IPS DF 19.7 (cell line): ENCODE data around the gene DNAJC5G.
A peak's percentile ranks its signal among the peaks of the same experiment; 100 is the strongest.
"Not testable (repeated sequence)": the region's sequence is repeated elsewhere in the genome, so short reads cannot be mapped to it uniquely, and the experiment has no call there.

Experiments used
- DNase-seq: peaks from one replicate; pipeline ENCODE4 v3.0.0-alpha.2; 2013; ENCODE audit warnings: low read depth, low spot score

DNAJC5G gene

DNA sequence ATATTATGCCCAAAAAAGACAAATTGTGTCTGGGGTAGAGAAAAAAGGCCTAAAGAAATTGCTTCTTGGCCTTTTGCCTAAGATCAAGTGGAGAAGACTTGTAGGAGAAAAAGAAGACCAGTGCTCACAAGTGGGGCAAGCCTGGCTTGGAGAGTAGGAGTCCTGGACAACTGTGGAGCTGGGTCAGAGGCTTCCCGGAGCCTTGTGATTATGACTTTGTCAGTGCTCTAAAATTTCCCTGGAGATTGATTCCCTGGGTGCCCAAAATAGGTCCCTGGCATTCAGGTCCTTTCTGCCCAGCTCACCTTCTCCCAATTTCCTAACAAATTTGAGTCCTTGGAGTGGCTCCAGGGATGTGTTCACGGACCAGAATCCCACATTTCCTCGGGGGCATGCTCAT, 6.2 kb downstream of the DNAJC5G start:
- no peak for DNase-seq

DNA sequence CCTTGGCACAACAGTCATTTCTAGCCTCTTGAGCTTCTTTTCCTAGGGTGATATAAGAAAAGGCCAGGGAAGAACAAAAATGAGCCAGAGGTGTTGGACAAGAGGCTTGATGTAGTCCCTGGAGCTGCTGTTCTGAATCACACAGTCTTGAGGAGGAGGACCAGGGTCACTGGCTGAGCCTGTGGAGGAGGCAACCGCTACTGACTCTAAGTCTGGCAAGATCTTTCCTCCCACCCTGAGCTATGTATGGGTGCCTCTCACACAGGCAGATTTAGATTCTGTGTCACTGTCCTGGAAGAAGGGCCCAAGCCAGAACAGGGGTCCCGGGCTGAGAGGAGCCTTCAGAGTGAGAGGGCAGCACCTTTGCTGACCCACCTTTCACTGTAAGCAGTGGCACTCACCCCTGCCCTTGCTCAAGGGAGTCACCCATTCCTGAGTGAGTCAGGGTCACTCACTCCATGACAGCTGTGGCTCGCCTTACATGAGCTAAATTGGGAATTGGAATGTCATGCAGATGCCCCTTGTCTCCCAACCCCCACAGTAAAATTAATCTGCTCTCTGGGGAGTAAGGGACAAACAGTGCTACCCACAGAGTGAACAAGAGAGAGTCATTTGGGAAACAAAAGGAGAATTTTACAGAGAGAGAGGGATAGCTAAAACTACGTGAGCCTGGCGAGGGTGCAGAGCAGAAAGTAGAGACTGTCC, 6.8 kb downstream of the DNAJC5G start, which contains the start of gene TRIM54:
Gene TRIM54, plus strand, starts transcription at position 575 of the 705 bp plus-strand sequence. CDS start 303 bp downstream, outside the sequence.
- no peak for DNase-seq

DNA sequence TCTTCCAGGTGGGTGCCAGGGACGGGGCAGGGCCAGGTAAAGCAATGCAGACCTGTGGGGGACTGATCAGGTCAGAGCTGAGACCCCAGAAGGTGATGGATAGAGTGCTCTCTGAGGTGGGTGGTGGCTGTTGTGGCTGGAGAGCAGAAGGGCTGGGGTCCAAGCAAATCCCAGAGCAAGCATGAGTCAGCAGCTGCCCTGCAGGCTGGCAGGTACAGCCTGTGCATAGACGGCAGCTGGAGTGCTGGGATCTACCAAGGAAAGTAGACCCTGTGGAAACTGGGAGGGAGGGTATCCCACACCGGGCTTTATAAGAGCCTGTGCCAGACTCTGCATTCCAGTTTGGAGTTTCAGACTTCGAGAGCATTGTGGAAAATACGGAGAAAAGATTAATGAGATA, 7.7 kb downstream of the DNAJC5G start:
- no peak for DNase-seq

DNA sequence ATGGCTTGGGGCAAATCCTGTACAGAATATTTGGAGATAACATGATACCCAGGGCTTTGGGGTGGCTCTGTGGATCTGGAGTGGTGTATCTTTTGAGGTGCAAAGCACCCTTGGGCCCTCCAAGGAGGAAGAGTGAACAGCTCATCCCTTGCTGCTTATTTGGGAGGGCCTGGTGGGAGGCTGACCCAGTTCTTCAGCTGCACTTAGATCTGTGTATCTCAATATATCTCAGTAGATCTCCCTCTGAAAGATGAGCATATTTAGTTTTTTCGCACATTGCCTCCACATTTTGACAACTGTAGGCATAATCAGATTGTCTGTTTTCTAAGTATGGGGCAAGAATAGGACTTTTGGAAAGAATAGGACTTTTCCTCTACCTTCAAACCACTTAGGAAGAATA, 9.8 kb downstream of the DNAJC5G start:
- DNase-seq: no peak

DNA sequence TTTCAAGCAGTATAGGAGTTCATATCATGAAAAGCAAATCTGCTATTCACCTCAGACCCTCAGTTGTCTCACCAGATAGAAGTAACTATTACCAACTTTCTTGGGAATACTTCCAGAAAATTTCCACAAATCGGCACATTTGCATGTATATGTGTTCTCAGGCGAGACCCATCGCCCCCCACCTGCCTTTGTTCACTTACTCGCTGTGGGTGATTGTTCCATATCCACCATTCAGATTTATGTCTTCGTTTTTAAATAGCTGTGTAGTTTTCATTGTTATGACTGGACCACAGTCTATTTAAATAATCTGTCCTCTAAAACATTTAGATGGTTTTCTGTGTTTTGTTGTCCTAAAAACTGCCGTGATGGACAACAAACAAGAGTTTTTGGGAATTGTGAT, 10.2 kb downstream of the DNAJC5G start:
- DNase-seq: no peak

DNA sequence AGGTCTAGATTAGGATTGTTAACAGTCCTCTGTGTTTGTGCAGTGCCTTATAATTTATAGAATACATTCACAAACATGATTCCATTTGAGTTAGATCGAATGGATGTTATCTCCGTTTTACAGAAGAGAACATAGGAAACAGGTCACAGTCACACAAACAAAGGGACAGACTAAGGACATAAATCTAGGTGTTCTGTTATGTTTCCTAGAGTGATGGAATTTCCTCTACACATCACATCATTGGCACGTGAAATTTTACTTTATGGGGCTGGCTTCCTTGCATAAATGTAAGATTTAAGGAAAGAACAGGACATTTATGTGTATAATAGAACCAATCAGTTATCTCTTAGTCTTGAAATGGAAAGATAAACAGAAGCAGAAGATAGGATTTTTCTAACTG, 13.4 kb downstream of the DNAJC5G start:
- DNase-seq: no peak

DNA sequence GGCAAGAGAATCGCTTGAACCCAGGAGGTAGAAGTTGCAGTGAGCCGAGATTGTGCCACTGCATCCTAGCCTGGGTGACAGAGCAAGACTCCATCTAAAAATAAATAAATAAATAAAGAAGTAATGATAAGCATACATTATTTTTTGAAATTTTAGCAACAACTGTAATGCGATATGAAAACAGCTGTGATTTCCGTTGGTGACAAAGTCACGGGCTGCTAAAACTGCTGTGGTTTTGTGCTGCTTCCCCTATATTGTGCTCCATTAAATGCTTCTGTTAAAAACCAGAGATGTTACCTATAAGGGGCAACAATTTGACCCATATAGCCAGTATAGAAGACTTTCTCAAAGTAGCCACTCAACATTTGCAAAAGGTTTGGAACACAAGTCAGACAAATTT, 15.3 kb downstream of the DNAJC5G start:
- no peak for DNase-seq

DNA sequence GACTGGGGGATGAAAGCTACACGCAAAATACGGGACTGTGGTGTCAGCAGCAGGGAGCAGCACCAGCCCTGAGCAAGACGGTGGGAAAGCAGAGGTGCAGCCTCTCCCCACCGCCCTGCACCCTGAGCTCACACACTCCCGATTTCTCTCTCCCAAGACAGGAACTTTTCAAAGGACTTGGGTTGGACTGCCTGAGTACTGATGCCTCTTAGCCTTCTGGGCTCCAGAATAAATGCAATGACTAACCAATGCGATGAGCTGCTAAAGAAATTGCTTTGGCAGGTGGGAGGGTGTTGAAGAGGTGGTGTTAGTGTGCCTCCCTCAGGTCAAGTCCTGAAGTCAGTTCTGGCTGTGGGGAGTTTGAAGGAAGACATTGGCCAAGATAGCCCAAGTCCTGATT, 16.6 kb downstream of the DNAJC5G start:
- DNase-seq: peak; percentile 57

DNA sequence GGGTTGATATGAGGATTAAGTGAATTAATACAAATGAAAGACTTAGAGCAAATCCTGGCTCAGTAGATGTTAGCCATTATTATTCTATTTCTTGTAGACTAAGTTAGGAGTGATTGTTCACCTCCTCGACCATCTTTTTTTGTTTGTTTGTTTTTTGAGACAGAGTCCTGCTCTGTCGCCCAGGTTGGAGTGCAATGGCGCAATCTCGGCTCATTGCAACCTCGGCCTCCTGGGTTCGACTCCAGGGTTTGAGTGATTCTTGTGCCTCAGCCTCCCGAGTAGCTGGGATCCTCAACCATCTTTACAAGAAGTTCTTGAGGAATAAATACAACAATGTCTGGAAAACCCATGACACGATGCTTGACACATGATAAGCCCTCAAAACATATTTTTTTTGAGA, 19.7 kb downstream of the DNAJC5G start:
- no peak for DNase-seq

DNA sequence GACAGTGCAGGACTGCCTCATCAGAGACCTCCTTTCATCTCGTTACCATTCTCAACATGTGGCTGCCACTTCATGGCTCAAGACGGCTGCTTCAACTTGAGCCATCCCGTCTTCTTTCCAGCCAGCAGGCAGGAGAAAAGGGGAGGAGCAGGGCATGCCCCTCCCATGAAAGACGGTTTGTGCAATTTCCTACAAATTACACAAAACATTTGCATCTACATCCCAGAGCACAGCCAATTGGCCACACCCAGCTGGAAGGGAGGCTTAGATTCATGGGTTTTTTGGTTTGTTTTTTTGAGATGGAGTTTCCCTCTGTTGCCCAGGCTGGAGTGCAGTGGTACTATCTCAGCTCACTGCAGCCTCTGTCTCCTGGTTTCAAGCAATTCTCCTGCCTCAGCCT, 21.2 kb downstream of the DNAJC5G start:
- no peak for DNase-seq

DNA sequence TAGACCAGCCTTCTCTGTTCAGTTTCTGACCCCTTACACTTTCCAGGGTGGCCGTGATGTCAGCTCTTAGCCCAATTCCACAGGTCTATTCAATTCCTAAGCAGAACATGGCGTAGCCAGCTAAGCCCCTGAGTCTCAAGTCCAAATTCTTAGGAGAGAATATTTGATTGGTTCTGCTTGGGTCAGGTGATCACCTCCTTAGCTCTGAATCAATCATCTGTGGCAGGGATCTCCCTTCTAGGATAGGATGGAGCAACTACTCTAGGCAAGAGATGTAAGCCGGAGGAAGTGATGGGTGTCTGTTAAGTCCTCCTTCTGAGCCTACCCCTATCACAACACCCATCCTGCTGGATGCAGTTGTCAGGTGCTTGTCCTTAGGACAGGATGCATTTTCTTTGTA, 22.0 kb downstream of the DNAJC5G start:
- no peak for DNase-seq

DNA sequence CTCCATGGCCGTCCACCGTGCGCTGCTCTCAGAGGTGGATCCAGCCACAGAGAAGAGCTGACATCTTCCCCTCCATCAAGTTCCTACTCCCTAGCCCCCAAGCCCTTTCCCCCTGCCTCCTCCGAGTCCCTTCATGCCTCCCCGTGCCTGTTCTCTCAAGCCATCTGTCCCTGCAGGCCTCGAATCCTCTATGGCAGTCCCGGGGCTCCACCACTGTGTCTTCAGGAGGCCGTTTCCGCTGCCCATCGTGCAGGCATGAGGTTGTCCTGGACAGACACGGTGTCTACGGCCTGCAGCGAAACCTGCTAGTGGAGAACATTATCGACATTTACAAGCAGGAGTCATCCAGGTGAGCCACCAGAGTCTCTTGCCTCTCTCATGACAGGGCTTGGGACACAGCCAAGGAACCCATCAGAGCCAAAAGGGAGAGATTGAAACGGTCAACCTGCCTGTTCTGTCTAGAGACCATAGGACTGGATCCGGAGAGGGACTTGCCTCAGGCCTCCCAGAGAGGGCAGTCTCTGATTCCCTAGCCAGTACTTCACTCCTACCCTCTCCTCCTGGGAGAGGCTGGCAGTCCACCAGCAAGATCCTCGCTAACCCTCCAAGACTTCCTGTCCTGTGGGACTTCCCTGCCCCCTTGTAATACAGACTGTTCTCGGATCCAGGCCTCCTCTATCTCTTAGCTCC, 23.3 kb downstream of the DNAJC5G start:
- no peak for DNase-seq

DNA sequence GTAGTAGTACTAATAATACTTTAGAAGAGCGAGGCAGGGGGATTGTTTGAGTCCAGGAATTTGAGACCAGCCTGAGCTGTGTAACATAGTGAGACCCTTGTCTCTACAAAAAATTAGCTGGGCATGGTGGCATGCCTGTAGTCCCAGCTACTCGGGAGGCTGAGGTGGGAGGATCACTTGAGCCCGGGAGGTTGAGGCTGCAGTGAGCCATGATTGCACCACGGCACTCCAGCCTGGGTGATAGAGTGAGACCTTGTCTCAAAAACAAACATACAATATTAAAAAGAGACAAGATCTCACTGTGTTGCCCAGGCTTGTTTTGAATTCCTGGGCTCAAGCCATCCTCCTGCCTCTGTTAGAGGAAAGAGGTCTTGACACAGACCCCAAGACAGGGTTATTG, 25.4 kb downstream of the DNAJC5G start:
- DNase-seq: not testable (repeated sequence)

DNA sequence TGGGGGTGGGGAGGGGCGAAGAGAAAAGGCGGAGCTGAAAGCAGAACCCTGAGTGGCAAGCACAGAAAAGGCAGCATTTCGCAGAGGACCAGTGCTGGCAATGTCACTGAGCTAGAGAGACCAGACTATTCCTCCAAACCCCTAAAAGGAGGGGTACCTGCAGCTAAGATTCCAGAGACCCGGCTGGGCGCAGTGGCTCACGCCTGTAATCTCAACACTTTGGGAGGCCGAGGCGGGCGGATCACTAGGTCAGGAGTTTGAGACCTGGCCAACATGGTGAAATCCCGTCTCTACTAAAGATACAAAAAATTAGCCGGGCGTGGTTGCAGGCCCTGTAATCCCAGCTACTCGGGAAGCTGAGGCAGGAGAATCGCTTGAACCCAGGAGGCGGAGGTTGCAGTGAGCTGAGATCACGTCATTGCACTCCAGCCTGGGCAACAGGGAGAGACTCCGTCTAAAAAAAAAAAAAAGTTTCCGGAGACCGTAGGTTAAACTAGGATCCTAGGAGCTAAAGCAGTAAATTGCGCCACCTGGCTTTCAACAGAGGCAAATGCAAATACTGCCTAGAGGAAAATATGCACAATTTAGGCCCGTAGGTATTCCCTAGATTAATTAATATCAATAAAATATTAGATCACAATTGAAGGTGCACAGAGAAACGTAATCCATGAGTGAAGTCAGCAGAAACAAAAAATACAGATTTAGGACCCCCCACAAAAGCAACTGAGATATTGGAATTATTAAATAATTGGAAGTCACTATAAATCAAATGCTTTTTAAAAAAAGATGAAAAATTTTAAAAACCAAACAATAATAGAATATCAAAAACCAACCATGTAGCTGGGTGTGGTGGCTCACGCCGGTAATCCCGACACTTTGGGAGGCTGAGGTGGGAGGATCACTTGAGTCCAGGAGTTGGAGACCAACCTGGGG, 28.1 kb downstream of the DNAJC5G start:
- no peak for DNase-seq

DNA sequence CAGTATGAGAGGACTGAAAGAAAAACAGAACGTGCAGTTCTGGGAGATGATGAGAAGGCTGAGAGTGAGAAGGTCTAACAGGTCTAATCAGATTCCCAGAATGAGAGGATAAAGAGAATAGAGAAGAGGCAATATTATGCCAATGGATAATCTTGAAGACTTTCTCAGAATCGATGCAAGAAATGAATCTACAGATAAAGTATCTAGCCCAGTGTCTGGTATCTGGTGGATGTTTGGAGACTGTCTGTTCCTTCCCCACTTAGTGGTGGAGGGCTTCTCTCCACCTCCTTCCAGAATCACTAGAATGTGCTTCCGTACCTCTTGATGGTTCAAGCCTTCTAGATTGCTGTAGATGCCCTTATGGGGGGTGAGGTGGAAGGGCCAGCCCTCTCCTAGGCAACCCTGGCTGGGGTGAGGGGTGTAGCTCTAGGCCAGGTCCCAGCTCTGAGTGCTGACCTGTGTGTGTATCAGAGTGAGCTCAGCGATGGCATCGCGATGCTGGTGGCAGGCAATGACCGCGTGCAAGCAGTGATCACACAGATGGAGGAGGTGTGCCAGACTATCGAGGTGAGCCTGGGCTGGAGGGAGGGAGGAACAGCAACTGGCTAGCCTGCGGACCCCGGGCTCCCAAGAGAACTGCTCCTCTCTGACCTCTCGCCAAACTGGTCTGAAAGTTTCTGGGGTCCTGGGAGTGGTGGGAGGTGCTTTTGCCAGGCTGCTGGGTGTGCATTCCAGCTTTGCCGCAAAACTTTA, 29.4 kb downstream of the DNAJC5G start:
- no peak for DNase-seq

DNA sequence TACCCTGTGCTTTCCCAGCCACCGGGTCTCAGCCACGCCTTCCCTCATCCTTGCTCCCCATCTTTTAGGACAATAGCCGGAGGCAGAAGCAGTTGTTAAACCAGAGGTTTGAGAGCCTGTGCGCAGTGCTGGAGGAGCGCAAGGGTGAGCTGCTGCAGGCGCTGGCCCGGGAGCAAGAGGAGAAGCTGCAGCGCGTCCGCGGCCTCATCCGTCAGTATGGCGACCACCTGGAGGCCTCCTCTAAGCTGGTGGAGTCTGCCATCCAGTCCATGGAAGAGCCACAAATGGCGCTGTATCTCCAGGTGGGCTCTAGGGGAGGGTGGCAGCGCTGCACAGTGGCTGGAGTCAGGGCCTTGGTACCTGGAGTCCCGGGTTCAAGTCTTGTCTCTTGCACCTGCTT, 30.3 kb downstream of the DNAJC5G start:
- no peak for DNase-seq

DNA sequence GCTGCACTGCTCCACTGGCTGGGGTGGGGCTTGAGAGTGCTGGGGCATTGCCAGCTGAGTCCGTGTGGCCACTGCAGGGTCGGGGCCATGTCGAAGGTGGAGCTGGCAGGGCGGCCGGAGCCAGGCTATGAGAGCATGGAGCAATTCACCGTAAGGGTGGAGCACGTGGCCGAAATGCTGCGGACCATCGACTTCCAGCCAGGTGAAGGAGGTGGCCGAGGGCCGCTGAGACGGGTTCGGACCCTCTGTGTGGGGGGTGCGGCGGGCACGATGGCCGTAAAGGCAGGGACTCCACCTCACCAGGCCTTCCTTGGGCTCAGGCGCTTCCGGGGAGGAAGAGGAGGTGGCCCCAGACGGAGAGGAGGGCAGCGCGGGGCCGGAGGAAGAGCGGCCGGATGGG, 30.9 kb downstream of the DNAJC5G start:
- no peak for DNase-seq

DNA sequence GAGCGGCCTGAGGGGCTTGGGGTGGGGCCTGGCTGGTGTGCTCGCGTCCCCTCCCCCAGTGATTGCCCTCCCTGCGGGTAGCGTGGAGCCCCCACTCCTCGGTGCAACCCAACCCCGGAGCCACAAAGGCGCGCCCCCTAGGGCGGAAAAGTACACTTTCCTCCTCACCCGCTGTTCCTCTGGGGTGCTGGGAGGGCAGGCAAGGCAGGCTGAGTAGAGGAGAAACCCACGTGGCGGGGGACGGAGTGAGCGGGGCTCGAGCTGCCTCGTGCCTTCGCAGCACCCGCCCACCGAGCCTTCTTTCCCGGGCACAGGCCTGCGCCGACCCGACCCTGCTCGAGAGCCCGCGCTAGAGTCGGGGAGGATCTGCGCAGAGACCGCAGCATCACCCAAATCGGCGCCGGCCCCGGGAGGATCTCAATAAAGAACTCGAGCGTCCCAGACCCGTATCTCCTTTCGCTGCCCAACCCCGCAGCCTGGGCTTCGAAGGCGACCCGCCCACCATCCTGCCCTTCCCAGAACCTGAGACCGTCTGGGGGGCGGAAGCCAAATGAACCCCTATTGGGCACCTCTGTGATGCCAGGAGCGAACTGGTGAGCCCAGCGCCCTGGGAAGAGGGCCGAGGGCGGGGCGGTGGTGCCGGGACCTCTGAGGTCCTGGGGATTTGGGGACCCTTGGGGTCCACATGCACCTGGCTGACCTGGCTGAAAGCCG, 31.5 kb downstream of the DNAJC5G start:
- no peak for DNase-seq

DNA sequence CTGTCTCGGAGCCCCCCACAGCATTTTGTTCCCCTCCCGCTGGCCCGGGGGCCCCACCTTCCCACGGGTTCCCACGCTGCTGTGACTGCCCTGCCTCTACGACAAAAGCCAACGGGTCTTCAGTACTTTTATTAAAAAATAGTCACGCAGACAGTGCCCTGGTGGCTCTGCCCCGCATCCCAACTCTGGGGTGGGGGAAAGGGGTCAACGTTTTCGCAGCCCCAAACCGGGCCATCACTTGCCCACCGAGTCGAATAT, 32.0 kb downstream of the DNAJC5G start:
- DNase-seq: no peak

DNA sequence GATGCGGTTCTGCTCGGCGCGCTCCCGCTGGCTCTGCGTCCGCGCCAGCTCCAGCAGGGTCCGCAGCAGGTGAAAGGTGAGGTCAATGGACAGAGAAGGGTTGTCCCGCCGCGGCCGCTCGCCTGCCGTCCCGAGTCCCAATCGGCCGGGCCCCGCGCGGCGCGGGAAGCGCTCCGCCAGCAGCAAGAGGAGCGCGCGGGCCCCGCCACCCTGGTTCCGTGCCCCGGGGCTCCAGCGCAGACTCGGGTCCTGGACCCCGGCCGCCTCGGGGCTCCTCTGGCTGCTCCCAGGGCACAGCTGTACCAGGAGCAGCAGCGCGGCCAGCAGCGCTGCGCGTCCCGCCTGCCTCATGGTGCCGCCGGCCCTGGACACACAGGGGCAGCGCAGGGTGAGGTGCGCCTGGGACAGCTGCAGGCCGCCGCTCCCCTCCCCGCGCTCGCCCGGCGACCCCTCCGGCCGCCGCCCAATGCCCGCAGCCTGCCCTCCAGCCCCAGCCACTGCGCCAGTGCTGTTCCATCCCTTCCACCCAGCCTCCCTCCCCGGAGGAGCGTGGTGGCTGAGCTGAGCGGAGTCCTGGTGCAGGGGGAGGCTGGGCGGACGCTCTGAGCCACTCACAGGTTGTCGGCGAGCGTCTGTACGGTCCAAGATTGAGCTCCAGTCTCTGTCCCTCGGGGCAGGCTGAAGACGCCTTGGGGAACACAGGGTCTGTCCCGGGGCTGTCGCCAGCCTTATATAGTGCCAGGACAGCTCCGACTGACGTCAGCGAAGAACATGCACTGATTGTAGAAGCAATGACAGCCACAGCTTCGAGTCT, 32.5 kb downstream of the DNAJC5G start:
- DNase-seq: no peak
